Thoracic aorta endothelial cell (primary cell): ENCODE data around the gene CTRB2. TPM values are rescaled to one million over a fixed set of nuclear protein-coding genes. Genes with fewer than 3 reads are reported as not detected.

ENCODE experiments used
- total RNA-seq: library from RNA; depleted of rRNA; stranded (reverse); fragments of >200 nt; gene quantifications from 2 replicates; pipeline ENCODE4 v1.2.3, GENCODE V29; 2012

The CTRB2 gene
- total RNA-seq, result not detected in 2 replicates

DNA sequence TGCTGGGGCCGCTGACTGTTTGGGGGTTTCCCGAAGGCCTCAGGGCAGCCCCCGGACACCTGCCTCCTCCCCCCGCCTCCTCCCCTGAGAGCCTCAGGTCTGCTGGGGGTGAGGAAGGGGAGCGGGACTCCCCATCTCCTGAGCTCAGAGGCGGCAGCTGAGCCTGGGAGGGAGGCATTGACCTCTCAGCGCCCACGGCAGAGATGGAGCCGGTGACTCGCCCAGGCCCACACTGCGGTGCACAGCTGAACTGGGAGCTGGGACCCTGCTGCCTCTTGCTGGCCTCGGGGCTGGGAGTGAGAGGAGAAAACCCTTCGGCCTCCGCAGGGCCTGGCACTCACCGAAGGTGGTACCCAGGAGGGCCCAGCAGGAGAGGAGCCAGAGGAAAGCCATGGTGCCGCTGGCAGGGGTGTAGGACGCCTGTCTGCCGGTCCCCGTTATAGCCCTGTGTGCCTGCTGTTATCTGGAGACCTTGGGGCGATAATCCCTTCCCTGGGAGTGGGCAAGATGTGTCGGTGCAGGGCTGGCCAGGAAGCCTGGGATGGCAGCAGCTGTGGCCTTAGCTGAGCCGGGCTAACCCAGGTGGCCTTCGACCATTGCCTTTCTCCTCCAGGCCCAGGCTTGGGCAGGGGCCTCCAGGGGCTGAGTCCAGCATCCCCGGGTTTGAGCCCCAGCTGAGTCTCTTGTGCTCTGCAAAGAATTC, at the start of gene CTRB2:
Gene CTRB2, minus strand, starts transcription at position 413 of the 703 bp plus-strand sequence. Its CDS starts 20 bp downstream, at position 393.

GRCh38 chr16:75251280-75252048, 44.5 kb upstream of the CTRB2 start, which contains the start of gene BCAR1:
BCAR1 (minus strand) TSS chr16:75251624; CDS start chr16:75251482, 142 bp downstream.

DNA sequence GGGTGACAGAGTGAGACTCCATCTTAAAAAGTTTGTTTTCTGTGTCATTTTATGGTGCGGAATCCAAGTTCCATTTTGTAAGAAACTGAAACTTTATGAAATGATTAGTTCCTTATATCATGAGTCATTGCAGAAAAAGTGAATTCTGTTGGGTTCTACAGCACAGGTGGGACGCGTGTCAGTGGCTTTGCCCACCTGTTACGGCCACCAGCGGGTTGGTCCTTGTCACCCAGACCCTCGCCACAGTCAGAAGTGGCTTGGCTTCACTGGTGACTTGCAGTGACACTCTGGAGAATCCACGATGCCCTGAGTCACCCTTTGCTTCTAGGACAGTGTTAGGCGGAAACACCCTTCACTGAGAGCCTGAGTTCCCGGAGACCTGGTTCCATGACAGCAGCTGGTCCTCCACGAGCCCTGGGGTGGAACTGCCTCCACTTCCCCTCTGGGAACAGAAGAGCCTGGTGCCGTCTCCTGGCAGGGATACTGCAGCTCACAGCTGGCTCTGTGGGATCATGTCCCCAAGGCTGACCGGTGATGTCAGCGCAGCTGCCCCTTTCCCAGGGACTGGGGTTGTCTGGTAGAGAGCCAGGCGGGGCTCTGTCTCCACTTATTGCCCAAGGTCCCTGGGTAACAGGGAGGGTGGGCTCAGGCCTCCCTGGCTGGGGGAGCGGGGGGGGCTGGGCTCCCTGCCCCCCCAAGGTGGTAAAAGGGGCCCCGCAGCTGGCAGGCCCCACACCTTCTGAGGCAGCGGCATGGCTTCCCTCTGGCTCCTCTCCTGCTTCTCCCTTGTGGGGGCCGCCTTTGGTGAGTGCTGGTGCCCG, 11.5 kb upstream of the CTRB2 start, which contains the start of gene CTRB1:
Gene CTRB1, plus strand, starts transcription at position 733 of the 821 bp plus-strand sequence. Its CDS starts 20 bp downstream, at position 753.

Other genes with a start within 250 kb of the CTRB2 start
- gene WDR59, start 222.0 kb downstream of the CTRB2 start, total RNA-seq, result 26.6 and 30.2 TPM in 2 replicates
- 22.7 and 31.4 TPM in 2 replicates for gene ZNRF1, start 208.1 kb downstream of the CTRB2 start, total RNA-seq
- gene LDHD, start 90.4 kb downstream of the CTRB2 start, total RNA-seq, result 0.72 and 0.80 TPM in 2 replicates
- 16.5 TPM in 2 replicates for gene ZFP1, start 58.6 kb downstream of the CTRB2 start, total RNA-seq
- gene CTRB1, start 11.8 kb upstream of the CTRB2 start, total RNA-seq, result not detected in 2 replicates
- gene BCAR1, start 44.5 kb upstream of the CTRB2 start, total RNA-seq, result 190 and 266 TPM in 2 replicates
- 76.3 and 91.3 TPM in 2 replicates for gene CFDP1, start 226.3 kb upstream of the CTRB2 start, total RNA-seq